GM12892 (cell line): ENCODE results near the gene DQX1.

ENCODE experiments used
- POLR2A ChIP-seq: IDR thresholded peaks from 2 replicates; pipeline ENCODE4 v1.6.1; 2011; ENCODE audit warnings: low read depth, low read length, control low read depth
- TAF1 ChIP-seq: IDR thresholded peaks from 2 replicates; pipeline ENCODE4 v1.6.1; 2011; ENCODE audit warnings: low read depth, mild to moderate bottlenecking, control low read depth, low read length, borderline replicate concordance

GRCh38 chr2:74524955-74525716, 895 bp downstream of the DQX1 start:
- no peak for TF ChIP-seq POLR2A
- TF ChIP-seq TAF1, result no peak
